Smooth muscle cell (in vitro differentiated cells): ENCODE data around the gene PPFIA4. TPM values are rescaled to one million over a fixed set of nuclear protein-coding genes. Genes with fewer than 3 reads are reported as not detected.

Source experiments
- DNase-seq: peaks from one replicate; lab custom pipeline; 2025; ENCODE audit not compliant: unreplicated experiment; lab: John Stamatoyannopoulos, UW
- H2AFZ ChIP-seq: fragments of 200-600 bp; sonication (generic); 2 replicates; pipeline ENCODE4 v1.6.0; 2016; ENCODE audit warnings: antibody characterized with exemption, low read depth, mild to moderate bottlenecking
- H3F3A ChIP-seq: fragments of 200-600 bp; sonication (generic); 2 replicates; pipeline ENCODE4 v1.6.0; 2017; ENCODE audit warnings: antibody characterized with exemption, low read depth
- H3K27ac ChIP-seq: fragments of 200-600 bp; sonication (generic); 2 replicates; pipeline ENCODE4 v1.5.1; 2016; ENCODE audit warnings: low read depth, mild to moderate bottlenecking
- H3K27me3 ChIP-seq: fragments of 200-600 bp; sonication (generic); 2 replicates; pipeline ENCODE4 v1.6.1; 2016; ENCODE audit warnings: low read depth, mild to moderate bottlenecking
- H3K36me3 ChIP-seq: fragments of 200-600 bp; sonication (generic); 2 replicates; pipeline ENCODE4 v1.5.1; 2016; ENCODE audit warnings: low read depth
- H3K4me1 ChIP-seq: fragments of 200-600 bp; sonication (generic); 2 replicates; pipeline ENCODE4 v1.5.1; 2016; ENCODE audit warnings: low read depth
- H3K4me2 ChIP-seq: fragments of 200-600 bp; sonication (generic); 2 replicates; pipeline ENCODE4 v1.6.0; 2016; ENCODE audit warnings: mild to moderate bottlenecking
- H3K4me3 ChIP-seq: fragments of 200-600 bp; sonication (generic); 2 replicates; pipeline ENCODE4 v1.5.1; 2016; ENCODE audit warnings: mild to moderate bottlenecking
- H3K79me2 ChIP-seq: fragments of 200-600 bp; sonication (generic); 2 replicates; pipeline ENCODE4 v1.6.0; 2016; ENCODE audit warnings: low read depth, mild to moderate bottlenecking
- H3K9ac ChIP-seq: fragments of 200-600 bp; sonication (generic); 2 replicates; pipeline ENCODE4 v1.6.0; 2016; ENCODE audit warnings: low read depth
- H3K9me3 ChIP-seq: fragments of 200-600 bp; sonication (generic); replicated peaks from 2 replicates; pipeline ENCODE4 v1.5.1; 2016; ENCODE audit warnings: low read depth
- H4K20me1 ChIP-seq: fragments of 200-600 bp; sonication (generic); 2 replicates; pipeline ENCODE4 v1.6.0; 2016; ENCODE audit warnings: low read depth
- WGBS: methylation state at CpG from one replicate; pipeline ENCODE4 v1.1.7; 2016; ENCODE audit warnings: low lambda C conversion rate; 5-methylcytosine and 5-hydroxymethylcytosine counted together
- polyA plus RNA-seq: library from polyadenylated mRNA; unstranded; fragments of >200 nt; fragmentation: Nextera tagmentation; extraction: Ambion mirVana; gene quantifications from 2 replicates; pipeline ENCODE4 v1.2.1, GENCODE V29; 2016
- total RNA-seq: library from RNA; depleted of rRNA; stranded (reverse); fragments of >200 nt; gene quantifications from 2 replicates; pipeline ENCODE4 v1.2.3, GENCODE V29; 2014
- TF ChIP-seq, protein P1 (sequence below): fragments of 200-600 bp; sonication (generic); IDR thresholded peaks from 2 replicates; pipeline ENCODE4 v1.5.1; 2017; ENCODE audit warnings: borderline replicate concordance, mild to moderate bottlenecking, antibody characterized with exemption; ENCODE audit not compliant: insufficient read depth, poor library complexity, severe bottlenecking

The PPFIA4 gene
- total and polyA plus RNA-seq, 2 experiments from 2014 or later = 6.5 to 10.8 TPM

GRCh38 chr1:203066965-203067364 is 40.7 kb downstream of the PPFIA4 start:
- Histone ChIP-seq H3K9me3 (no peaks in the 10 kb centered on the region), H3K4me2 (no peak overlapping the region), H3K27me3 (no peaks in the 10 kb centered on the region), H2AFZ (no peak overlapping the region), H3K9ac (no peak overlapping the region), H3K27ac (no peak overlapping the region), H3F3A (no peaks in the 10 kb centered on the region), H3K4me1 (no peaks in the 10 kb centered on the region), H4K20me1 (peaks cover 16% of the 10 kb centered on the region), H3K36me3 (no peaks in the 10 kb centered on the region), H3K79me2 (no peaks in the 10 kb centered on the region), H3K4me3 (no peak overlapping the region)
- TF ChIP-seq, protein P1, sequence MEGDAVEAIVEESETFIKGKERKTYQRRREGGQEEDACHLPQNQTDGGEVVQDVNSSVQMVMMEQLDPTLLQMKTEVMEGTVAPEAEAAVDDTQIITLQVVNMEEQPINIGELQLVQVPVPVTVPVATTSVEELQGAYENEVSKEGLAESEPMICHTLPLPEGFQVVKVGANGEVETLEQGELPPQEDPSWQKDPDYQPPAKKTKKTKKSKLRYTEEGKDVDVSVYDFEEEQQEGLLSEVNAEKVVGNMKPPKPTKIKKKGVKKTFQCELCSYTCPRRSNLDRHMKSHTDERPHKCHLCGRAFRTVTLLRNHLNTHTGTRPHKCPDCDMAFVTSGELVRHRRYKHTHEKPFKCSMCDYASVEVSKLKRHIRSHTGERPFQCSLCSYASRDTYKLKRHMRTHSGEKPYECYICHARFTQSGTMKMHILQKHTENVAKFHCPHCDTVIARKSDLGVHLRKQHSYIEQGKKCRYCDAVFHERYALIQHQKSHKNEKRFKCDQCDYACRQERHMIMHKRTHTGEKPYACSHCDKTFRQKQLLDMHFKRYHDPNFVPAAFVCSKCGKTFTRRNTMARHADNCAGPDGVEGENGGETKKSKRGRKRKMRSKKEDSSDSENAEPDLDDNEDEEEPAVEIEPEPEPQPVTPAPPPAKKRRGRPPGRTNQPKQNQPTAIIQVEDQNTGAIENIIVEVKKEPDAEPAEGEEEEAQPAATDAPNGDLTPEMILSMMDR = no peak
- DNase-seq = no peak
- WGBS = 92% methylated on average over 3 of the region's 3 CpGs

- H3K27ac ChIP-seq = no peak overlapping the region
- H3K4me3 ChIP-seq = no peak overlapping the region
- H3K27me3 ChIP-seq = peaks cover 17% of the 10 kb centered on the region
- TF ChIP-seq, protein P1 = no peak
- H3K9me3 ChIP-seq = no peaks in the 10 kb centered on the region
- H3K4me2 ChIP-seq = no peak overlapping the region
- no peak for DNase-seq
- 43% methylated on average over 4 of the region's 4 CpGs for WGBS
- H3K9ac ChIP-seq = no peak overlapping the region
- H3K36me3 ChIP-seq = no peaks in the 10 kb centered on the region
- H4K20me1 ChIP-seq = peaks cover 23% of the 10 kb centered on the region
- H2AFZ ChIP-seq = no peak overlapping the region
- H3K79me2 ChIP-seq = no peaks in the 10 kb centered on the region
- H3F3A ChIP-seq = no peaks in the 10 kb centered on the region
- H3K4me1 ChIP-seq = no peaks in the 10 kb centered on the region
These were observed 42.9 kb downstream of the PPFIA4 start for GRCh38 chr1:203069030-203069747.

- TF ChIP-seq, protein P1 = no peak
- WGBS = 81% methylated on average over 7 of the region's 7 CpGs
- H3K9ac ChIP-seq = no peak overlapping the region
- no peak for DNase-seq
- H3K4me1 ChIP-seq = no peaks in the 10 kb centered on the region
- no peaks in the 10 kb centered on the region for H3K36me3 ChIP-seq
- H3K4me2 ChIP-seq = no peak overlapping the region
- H2AFZ ChIP-seq = no peak overlapping the region
- H3K4me3 ChIP-seq = no peak overlapping the region
- no peaks in the 10 kb centered on the region for H3K9me3 ChIP-seq
- H3K27ac ChIP-seq = no peak overlapping the region
- peaks cover 25% of the 10 kb centered on the region for H4K20me1 ChIP-seq
- H3K27me3 ChIP-seq = peaks cover 40% of the 10 kb centered on the region
- H3K79me2 ChIP-seq = no peaks in the 10 kb centered on the region
- no peaks in the 10 kb centered on the region for H3F3A ChIP-seq
These were observed 45.8 kb downstream of the PPFIA4 start for GRCh38 chr1:203072002-203072602.

DNA sequence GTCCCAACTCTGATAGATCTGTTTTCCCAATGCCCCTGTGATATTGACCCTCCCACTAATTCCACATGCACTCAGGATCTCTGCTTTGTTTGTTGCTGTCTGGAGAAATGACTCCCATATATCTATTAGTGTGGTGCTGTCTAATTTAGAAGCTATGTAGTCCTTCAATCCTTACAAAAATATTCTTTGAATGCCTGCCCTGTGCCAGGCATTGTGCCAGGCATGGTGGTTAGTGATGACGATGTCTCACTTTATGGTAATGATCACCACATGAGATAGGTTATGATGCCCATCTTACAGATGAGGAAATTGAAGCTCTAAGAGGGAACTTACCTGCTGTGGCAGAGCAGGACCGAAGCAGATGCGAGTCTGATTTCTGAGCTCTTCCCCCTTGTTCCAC is 46.6 kb downstream of the PPFIA4 start:
- H3F3A ChIP-seq = no peaks in the 10 kb centered on the region
- no peak overlapping the region for H3K4me3 ChIP-seq
- no peak overlapping the region for H3K27ac ChIP-seq
- no peak overlapping the region for H2AFZ ChIP-seq
- no peaks in the 10 kb centered on the region for H3K9me3 ChIP-seq
- peaks cover 40% of the 10 kb centered on the region for H3K27me3 ChIP-seq
- H3K4me1 ChIP-seq = no peaks in the 10 kb centered on the region
- 97% methylated on average over 3 of the region's 3 CpGs for WGBS
- H3K9ac ChIP-seq = no peak overlapping the region
- TF ChIP-seq, protein P1 = no peak
- no peaks in the 10 kb centered on the region for H3K79me2 ChIP-seq
- no peak overlapping the region for H3K4me2 ChIP-seq
- no peak for DNase-seq
- H3K36me3 ChIP-seq = no peaks in the 10 kb centered on the region
- peaks cover 18% of the 10 kb centered on the region for H4K20me1 ChIP-seq
